ENCODE data around the gene LRIG2. TPM values are rescaled to one million over a fixed set of nuclear protein-coding genes. Genes with fewer than 3 reads are reported as not detected.

The LRIG2 gene
- total and polyA plus RNA-seq, 2 of the 4 experiments (the other 2 are of a cell fraction) = 4.3 to 9.0 TPM

DNA sequence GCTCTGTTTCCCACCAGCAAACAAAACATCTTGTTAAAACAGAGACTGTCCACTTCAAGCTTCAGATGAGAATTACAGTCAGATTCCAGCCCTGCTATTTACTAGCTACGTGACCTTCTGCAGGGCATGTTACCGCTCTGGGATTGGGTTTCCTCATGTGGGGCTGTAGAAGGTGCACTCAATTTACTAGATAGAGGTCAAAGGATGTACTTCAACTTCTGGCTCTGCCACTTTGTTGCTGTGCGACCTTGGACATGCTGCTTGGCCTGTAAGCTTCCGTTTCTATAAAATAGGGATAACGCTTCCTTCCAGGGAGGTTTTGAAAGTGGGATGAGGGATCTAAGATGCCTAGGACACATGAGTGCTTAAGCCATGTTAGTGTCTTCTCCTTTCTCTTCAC, 46.0 kb upstream of the LRIG2 start:
- Histone ChIP-seq H4K5ac (ENCODE audit: low read depth, low read length) (no peak overlapping the region), H3K4me1 (ENCODE audit: control insufficient read depth, insufficient read depth, low read length) (no peaks in the 10 kb centered on the region), H2AK5ac (ENCODE audit: low read depth, low read length) (no peak overlapping the region), H4K20me1 (ENCODE audit: insufficient read depth, low read length) (no peaks in the 10 kb centered on the region), H3K4ac (ENCODE audit: low read depth, low read length) (no peak overlapping the region), H2BK20ac (ENCODE audit: low read depth, low read length) (no peak overlapping the region), H3K4me2 (ENCODE audit: low read depth, low read length) (no peak overlapping the region), H2BK15ac (ENCODE audit: low read depth, low read length) (no peak overlapping the region), H3K4me3 (ENCODE audit: insufficient read depth, low read depth, low read length) (no peak overlapping the region), H2BK5ac (ENCODE audit: low read depth, low read length, poor library complexity, severe bottlenecking) (no peak overlapping the region), H2BK120ac (ENCODE audit: low read depth, low read length) (no peak overlapping the region), H2AFZ (replicated peaks; ENCODE audit: low read length, poor library complexity) (no peak overlapping the region), H3K18ac (ENCODE audit: low read depth, low read length) (no peak overlapping the region), H4K8ac (ENCODE audit: low read depth in 2 of 2, low read length in 2 of 2) (no peak overlapping the region), H3K9me3 (ENCODE audit: control insufficient read depth, insufficient read depth, low read length) (no peaks in the 10 kb centered on the region), H3K36me3 (ENCODE audit: control insufficient read depth, insufficient read depth, low read length) (no peaks in the 10 kb centered on the region), H3K27me3 (ENCODE audit: control insufficient read depth, insufficient read depth, low read length) (no peaks in the 10 kb centered on the region), H3K9me1 (ENCODE audit: insufficient read depth, low read length) (no peaks in the 10 kb centered on the region), H3K27ac (ENCODE audit: insufficient read depth, low read length) (no peak overlapping the region), H3K56ac (ENCODE audit: extremely low read depth, insufficient read depth, low read length) (no peak overlapping the region), H4K91ac (ENCODE audit: insufficient read depth, low read depth, low read length) (no peak overlapping the region), H3K23ac (ENCODE audit: low read depth, low read length) (no peak overlapping the region), H3K79me1 (ENCODE audit: low read depth in 1 of 2, low read length in 2 of 2) (no peaks in the 10 kb centered on the region), H2AK9ac (replicated peaks; ENCODE audit: low read depth, low read length, poor library complexity) (no peak overlapping the region), H3K9ac (ENCODE audit: low read depth, low read length) (no peak overlapping the region), H3K14ac (replicated peaks; ENCODE audit: low read depth, low read length) (no peak overlapping the region)
- CTCF ChIA-PET = interaction anchor here (0.7 kb wide), 1 partner anchor 15 kb away, joined by 3 read pairs; no protein-coding TSS in a partner anchor
- DNase-seq (no peak), ATAC-seq (ENCODE audit: low read depth) (no peak)
- no CpG with 5 or more reads among the region's 5 CpGs for WGBS, 2 experiments (ENCODE audit: extremely low coverage in 2 of 2, insufficient read length in 1 of 2)
- POLR2A ChIA-PET (ENCODE audit: unreplicated experiment) = no interaction called here
- TF ChIP-seq SMC3 (IDR thresholded peaks at IDR 0.05; ENCODE audit: low read depth, low read length) = no peak
- in situ Hi-C loops (cut with MboI; ENCODE audit: low sequenced_read_pairs) = no loop called here
- no TSS peak for BruUV-seq (replicated peaks)
- dilution Hi-C loops (cut with HindIII; ENCODE audit: low sequenced_read_pairs, unreplicated experiment) = no loop called here
- intact Hi-C loops (cut with micrococcal nuclease) = no loop called here

Data from IMR-90 (cell line).